Kidney (tissue), 14 donors: ENCODE data around the gene MAP3K2. TPM values are rescaled to one million over a fixed set of nuclear protein-coding genes. Genes with fewer than 3 reads are reported as not detected.

Source experiments
- DNase-seq, 5 donors: peaks; one replicate each; pipeline ENCODE4 v3.0.0-alpha.2; 2013 to 2020
- FAIRE-seq: peaks from 2 replicates; lab custom pipeline; 2012; peaks lifted over from hg19 to GRCh38; lab: Jason Lieb, UNC
- H3K27ac ChIP-seq, 2 donors: one replicate each; pipeline ENCODE4 v1.7.0; 2013; ENCODE audit warnings: low read depth in 2 of 2, low read length in 2 of 2, inconsistent platforms in 1 of 2
- H3K27me3 ChIP-seq: one replicate; pipeline ENCODE4 v1.7.1; 2013; ENCODE audit warnings: low read length, inconsistent platforms; ENCODE audit not compliant: control insufficient read depth, insufficient read depth
- H3K36me3 ChIP-seq, 3 donors: one replicate each; pipeline versions ENCODE4 v1.7.0 to v1.7.1; 2013; ENCODE audit warnings: low read length in 3 of 3, control low read depth in 1 of 3, inconsistent platforms in 1 of 3; ENCODE audit not compliant: insufficient read depth in 3 of 3, control insufficient read depth in 2 of 3
- H3K4me1 ChIP-seq, 3 donors: one replicate each; pipeline versions ENCODE4 v1.7.0 to v1.7.1; 2013; ENCODE audit warnings: low read length in 3 of 3, inconsistent platforms in 1 of 3, low read depth in 1 of 3; ENCODE audit not compliant: control insufficient read depth in 2 of 3, insufficient read depth in 2 of 3
- H3K4me3 ChIP-seq, 3 donors: one replicate each; pipeline versions ENCODE4 v1.7.0 to v1.8.1; 2013; ENCODE audit warnings: low read length in 3 of 3, control low read depth in 1 of 3, inconsistent platforms in 1 of 3
- H3K9ac ChIP-seq, 3 donors: one replicate each; pipeline versions ENCODE4 v1.7.0 to v1.7.1; 2013; ENCODE audit warnings: low read length in 3 of 3, control low read depth in 1 of 3, inconsistent platforms in 1 of 3
- H3K9me3 ChIP-seq, 3 donors: one replicate each; pipeline versions ENCODE4 v1.7.0 to v1.7.1; 2013; ENCODE audit warnings: low read length in 3 of 3, control low read depth in 1 of 3, inconsistent platforms in 1 of 3; ENCODE audit not compliant: control insufficient read depth in 2 of 3, insufficient read depth in 1 of 3
- CTCF ChIP-seq: IDR thresholded peaks from 3 replicates; pipeline ENCODE4 v1.5.1; 2012; ENCODE audit warnings: mild to moderate bottlenecking, moderate library complexity, borderline replicate concordance; ENCODE audit not compliant: insufficient read depth; ENCODE audit errors: extremely low read depth
- intact Hi-C: fragments of 100-400 bp; cut with DNase I; formaldehyde crosslinking; loops from one replicate; pipeline ENCODE4 v1.11.1; 2022
- polyA plus RNA-seq: library from polyadenylated mRNA; stranded (reverse); fragments of 350-450 nt; fragmentation: Illumina TruSeq; extraction: RNeasy Lipid Tissue Mini Kit (QIAGEN cat#74804); gene quantifications from one replicate; pipeline ENCODE4 v1.2.3, GENCODE V29; 2014; ENCODE audit warnings: low read depth, low replicate concordance; ENCODE audit not compliant: insufficient read depth
- total RNA-seq: library from RNA; stranded (reverse); fragmentation: NEBNext Ultra II Directional; extraction: Animal tissue kit (Norgen Biotek cat#: 25700); gene quantifications from one replicate; pipeline ENCODE4 v1.2.1, GENCODE V29; 2021
- donor health status: control.
- donor health status: control.
- donor health status: control.
- donor health status: control.
- donor health status: control.
- donor health status: DM: yes; HTN: yes; CAD: no.
- donor health status: Normal renal cell carcinoma (clear cell type).

MAP3K2 gene
- total and polyA plus RNA-seq, 2 donors from 2014 or later: 4.9 to 65.3 TPM

- intact Hi-C loops: no loop called here
- FAIRE-seq (no peak), DNase-seq (peak in 2 of 5 donors; percentile 33 to 88)
- Histone ChIP-seq H3K27ac (no peak overlapping the region), H3K9me3 (no peaks in the 10 kb centered on the region), H3K27me3 (no peaks in the 10 kb centered on the region), H3K4me3 (no peak overlapping the region), H3K4me1 (peaks cover 0 to 6% (median 3%) of the 10 kb centered on the region in 3 donors), H3K36me3 (no peaks in the 10 kb centered on the region), H3K9ac (no peak overlapping the region)
- TF ChIP-seq CTCF: no peak
These were observed 13.4 kb upstream of the MAP3K2 start for GRCh38 chr2:127400897-127401756.

GRCh38 chr2:127400533-127400896 lies 12.7 kb upstream of the MAP3K2 start:
- intact Hi-C loops: no loop called here
- Histone ChIP-seq H3K4me3 (no peak overlapping the region), H3K27me3 (no peaks in the 10 kb centered on the region), H3K9me3 (no peaks in the 10 kb centered on the region), H3K27ac (no peak overlapping the region), H3K9ac (no peak overlapping the region), H3K4me1 (peaks cover 0 to 6% (median 3%) of the 10 kb centered on the region in 3 donors), H3K36me3 (no peaks in the 10 kb centered on the region)
- DNase-seq (no peak), FAIRE-seq (no peak)
- TF ChIP-seq CTCF: no peak

GRCh38 chr2:127398239-127398590 lies 10.4 kb upstream of the MAP3K2 start:
- Histone ChIP-seq H3K4me3 (no peak overlapping the region), H3K27ac (no peak overlapping the region), H3K36me3 (no peaks in the 10 kb centered on the region), H3K9ac (no peak overlapping the region), H3K4me1 (peaks cover 0 to 6% (median 0%) of the 10 kb centered on the region in 3 donors), H3K9me3 (no peaks in the 10 kb centered on the region), H3K27me3 (no peaks in the 10 kb centered on the region)
- DNase-seq (peak in 1 of 5 donors; percentile 96), FAIRE-seq (no peak)
- intact Hi-C loops: no loop called here
- no peak for TF ChIP-seq CTCF
